Gastroesophageal sphincter (tissue), 3 donors: ENCODE data around the gene MAP4K4.

Experiments
- CTCF ChIP-seq, 4 experiments: fragments of 200-600 bp in 2 of 4; fragments of 450-650 bp in 2 of 4; sonication (generic) in 1 of 4; IDR thresholded peaks; one replicate each; pipeline ENCODE4 v1.5.1; 2017 to 2019; ENCODE audit warnings: antibody characterized with exemption in 4 of 4, mild to moderate bottlenecking in 2 of 4, moderate library complexity in 2 of 4
- POLR2A ChIP-seq, 2 donors: fragments of 450-650 bp; IDR thresholded peaks; one replicate each; pipeline ENCODE4 v1.6.1; 2017; ENCODE audit warnings: antibody characterized with exemption in 2 of 2, mild to moderate bottlenecking in 2 of 2, moderate library complexity in 1 of 2
- POLR2AphosphoS5 ChIP-seq: sonication (generic); formaldehyde crosslinking; IDR thresholded peaks from one replicate; pipeline ENCODE4 v1.6.1; 2017; ENCODE audit warnings: antibody characterized with exemption

GRCh38 chr2:101895039-101895438 lies 197.5 kb downstream of the MAP4K4 start:
- no peak for TF ChIP-seq CTCF (IDR thresholded peaks at IDR 0.05)
- no peak for TF ChIP-seq POLR2A (IDR thresholded peaks at IDR 0.05)
- TF ChIP-seq POLR2AphosphoS5 = no peak
